HUES48 (cell line): ENCODE data around the gene MMP19.

Experiments
- H3K27ac ChIP-seq: one replicate; pipeline ENCODE4 v1.7.0; 2013; ENCODE audit warnings: low read depth, low read length, inconsistent platforms
- H3K27me3 ChIP-seq: 2 replicates; pipeline ENCODE4 v1.6.1; 2013; ENCODE audit warnings: mild to moderate bottlenecking, low read length; ENCODE audit not compliant: control insufficient read depth, insufficient read depth
- H3K36me3 ChIP-seq: 2 replicates; pipeline ENCODE4 v1.6.1; 2013; ENCODE audit warnings: low read length; ENCODE audit not compliant: control insufficient read depth, insufficient read depth
- H3K4me1 ChIP-seq: 2 replicates; pipeline ENCODE4 v1.6.1; 2013; ENCODE audit warnings: mild to moderate bottlenecking, low read length; ENCODE audit not compliant: control insufficient read depth, insufficient read depth
- H3K4me3 ChIP-seq: 2 replicates; pipeline ENCODE4 v1.5.1; 2013; ENCODE audit warnings: mild to moderate bottlenecking, low read depth, low read length
- H3K9ac ChIP-seq: 2 replicates; pipeline ENCODE4 v1.6.1; 2013; ENCODE audit warnings: mild to moderate bottlenecking, low read depth, low read length, moderate library complexity
- H3K9me3 ChIP-seq: 2 replicates; pipeline ENCODE4 v1.6.1; 2013; ENCODE audit warnings: low read length; ENCODE audit not compliant: control insufficient read depth, insufficient read depth

MMP19 gene

GRCh38 chr12:55861396-55861795, 18.7 kb upstream of the MMP19 start:
- H3K9me3 ChIP-seq = no peaks in the 10 kb centered on the region
- no peak overlapping the region for H3K27ac ChIP-seq
- H3K4me1 ChIP-seq = no peaks in the 10 kb centered on the region
- H3K27me3 ChIP-seq = no peaks in the 10 kb centered on the region
- no peak overlapping the region for H3K4me3 ChIP-seq
- H3K36me3 ChIP-seq = no peaks in the 10 kb centered on the region
- no peak overlapping the region for H3K9ac ChIP-seq

DNA sequence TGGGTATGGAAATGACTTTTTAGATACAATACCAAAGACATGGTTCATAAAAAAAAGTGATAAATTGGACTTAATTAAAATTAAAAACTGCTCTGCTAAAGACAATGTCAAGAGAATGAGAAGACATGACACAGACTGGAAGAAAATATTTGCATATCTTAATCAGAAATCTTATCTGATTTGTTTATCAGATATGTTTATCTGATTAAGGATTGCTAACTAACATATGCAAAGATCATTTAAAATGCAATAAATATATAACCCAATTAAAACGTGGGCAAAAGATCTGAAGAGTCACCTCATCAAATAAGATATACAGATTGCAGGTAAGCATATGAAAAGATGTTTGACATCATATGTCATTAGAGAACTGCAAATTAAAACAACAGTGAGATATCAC, 10.0 kb upstream of the MMP19 start:
- no peaks in the 10 kb centered on the region for H3K27me3 ChIP-seq
- H3K9me3 ChIP-seq = no peaks in the 10 kb centered on the region
- H3K9ac ChIP-seq = no peak overlapping the region
- no peaks in the 10 kb centered on the region for H3K36me3 ChIP-seq
- no peak overlapping the region for H3K27ac ChIP-seq
- H3K4me3 ChIP-seq = no peak overlapping the region
- no peaks in the 10 kb centered on the region for H3K4me1 ChIP-seq

GRCh38 chr12:55850893-55851292, 8.2 kb upstream of the MMP19 start:
- no peaks in the 10 kb centered on the region for H3K27me3 ChIP-seq
- H3K27ac ChIP-seq = no peak overlapping the region
- no peaks in the 10 kb centered on the region for H3K4me1 ChIP-seq
- no peaks in the 10 kb centered on the region for H3K36me3 ChIP-seq
- no peaks in the 10 kb centered on the region for H3K9me3 ChIP-seq
- H3K4me3 ChIP-seq = no peak overlapping the region
- H3K9ac ChIP-seq = no peak overlapping the region

DNA sequence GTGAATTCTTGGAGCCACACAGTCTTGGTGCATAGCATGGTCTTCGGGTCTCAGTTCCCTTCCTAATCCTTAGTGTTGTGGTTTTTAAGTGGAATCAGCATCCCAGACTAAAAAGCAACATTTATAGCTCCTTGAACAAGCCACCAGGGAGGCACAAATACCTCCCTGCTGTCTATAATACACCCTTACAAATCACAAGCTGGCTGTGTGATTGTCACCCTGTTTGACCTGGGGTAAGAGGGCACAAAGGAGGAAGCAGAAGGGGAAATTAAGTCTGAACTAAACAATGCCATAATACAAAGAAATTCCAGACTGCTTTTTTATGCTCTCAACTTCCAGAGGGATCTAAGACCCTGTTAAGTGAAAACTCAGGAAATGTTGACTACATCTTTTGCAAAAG, 7.7 kb upstream of the MMP19 start:
- Histone ChIP-seq H3K9ac (no peak overlapping the region), H3K36me3 (no peaks in the 10 kb centered on the region), H3K4me1 (no peaks in the 10 kb centered on the region), H3K9me3 (no peaks in the 10 kb centered on the region), H3K27me3 (no peaks in the 10 kb centered on the region), H3K4me3 (no peak overlapping the region), H3K27ac (no peak overlapping the region)

- H3K27me3 ChIP-seq = no peaks in the 10 kb centered on the region
- H3K9me3 ChIP-seq = no peaks in the 10 kb centered on the region
- H3K4me3 ChIP-seq = no peak overlapping the region
- H3K27ac ChIP-seq = no peak overlapping the region
- H3K36me3 ChIP-seq = no peaks in the 10 kb centered on the region
- H3K4me1 ChIP-seq = no peaks in the 10 kb centered on the region
- no peak overlapping the region for H3K9ac ChIP-seq
Observed at GRCh38 chr12:55849616-55850343, 7.0 kb upstream of the MMP19 start.

GRCh38 chr12:55847603-55848291, 5.0 kb upstream of the MMP19 start:
- Histone ChIP-seq H3K27me3 (no peaks in the 10 kb centered on the region), H3K27ac (no peak overlapping the region), H3K9me3 (no peaks in the 10 kb centered on the region), H3K36me3 (no peaks in the 10 kb centered on the region), H3K9ac (no peak overlapping the region), H3K4me3 (no peak overlapping the region), H3K4me1 (peaks cover 4% of the 10 kb centered on the region)

GRCh38 chr12:55847033-55847432, 4.3 kb upstream of the MMP19 start:
- Histone ChIP-seq H3K9ac (no peak overlapping the region), H3K36me3 (no peaks in the 10 kb centered on the region), H3K27me3 (no peaks in the 10 kb centered on the region), H3K27ac (no peak overlapping the region), H3K4me1 (peaks cover 9% of the 10 kb centered on the region), H3K4me3 (no peak overlapping the region), H3K9me3 (no peaks in the 10 kb centered on the region)

DNA sequence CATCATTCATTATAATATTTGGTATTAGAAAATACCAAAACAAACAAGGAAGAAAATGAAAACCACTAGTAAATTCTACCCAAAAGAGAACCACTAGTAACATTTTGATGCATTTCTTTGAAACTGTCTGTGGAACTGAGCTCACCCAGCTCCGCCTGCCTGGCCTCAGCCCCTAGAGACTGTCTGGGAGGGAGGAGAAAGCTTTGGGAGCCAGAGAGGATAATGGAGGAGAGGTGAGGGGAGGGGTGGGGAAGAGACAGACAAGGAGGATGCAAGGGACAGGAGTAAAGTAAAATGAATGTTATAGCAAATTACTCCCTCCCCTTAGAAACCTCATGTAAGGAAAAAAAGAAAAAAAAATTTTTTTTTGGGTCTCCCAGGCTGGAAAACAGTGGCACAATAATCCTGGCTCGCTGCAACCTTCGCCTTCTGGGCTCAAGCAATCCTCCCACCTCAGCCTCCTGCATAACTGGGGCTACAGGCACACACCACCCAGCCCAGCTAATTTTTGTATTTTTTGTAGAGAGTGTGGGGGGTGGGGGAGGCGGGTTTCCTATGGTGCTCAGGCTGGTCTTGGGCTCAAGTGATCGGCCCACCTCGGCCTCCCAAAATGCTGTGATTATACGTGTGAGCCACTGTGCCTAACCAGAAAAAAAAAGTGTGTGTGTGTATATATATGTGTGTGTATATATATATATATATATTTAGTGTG, 3.2 kb upstream of the MMP19 start:
- H3K4me1 ChIP-seq = peaks cover 9% of the 10 kb centered on the region
- H3K9ac ChIP-seq = no peak overlapping the region
- H3K27ac ChIP-seq = no peak overlapping the region

DNA sequence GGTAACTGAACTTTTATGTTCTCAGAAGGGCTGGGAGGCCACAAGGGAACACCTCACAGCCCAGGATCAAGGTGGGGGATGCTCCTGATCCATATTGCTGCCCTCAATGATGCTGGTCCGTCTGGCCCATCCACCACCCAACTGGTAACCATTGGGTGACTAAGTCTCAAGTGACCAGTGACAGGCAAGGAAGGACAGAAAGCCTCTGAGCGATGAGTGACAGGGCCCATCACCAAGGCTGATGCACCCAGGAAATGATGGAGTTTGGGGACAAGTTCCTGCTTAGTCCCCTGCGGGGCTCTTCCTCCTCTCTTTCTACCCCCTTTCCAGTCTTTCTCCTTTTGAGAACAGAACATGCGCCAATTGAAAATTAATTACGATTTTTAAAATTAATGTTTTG, 2.6 kb upstream of the MMP19 start:
- peaks cover 9% of the 10 kb centered on the region for H3K4me1 ChIP-seq
- no peaks in the 10 kb centered on the region for H3K27me3 ChIP-seq
- no peak overlapping the region for H3K4me3 ChIP-seq
- H3K9me3 ChIP-seq = no peaks in the 10 kb centered on the region
- H3K9ac ChIP-seq = no peak overlapping the region
- H3K36me3 ChIP-seq = no peaks in the 10 kb centered on the region
- no peak overlapping the region for H3K27ac ChIP-seq

More for the DNA sequence above, 3.2 kb upstream of the MMP19 start:
- no peak overlapping the region for H3K4me3 ChIP-seq
- no peaks in the 10 kb centered on the region for H3K36me3 ChIP-seq
- H3K9me3 ChIP-seq = no peaks in the 10 kb centered on the region
- no peaks in the 10 kb centered on the region for H3K27me3 ChIP-seq

- H3K9ac ChIP-seq = no peak overlapping the region
- H3K36me3 ChIP-seq = no peaks in the 10 kb centered on the region
- no peak overlapping the region for H3K4me3 ChIP-seq
- no peak overlapping the region for H3K27ac ChIP-seq
- H3K27me3 ChIP-seq = no peaks in the 10 kb centered on the region
- H3K9me3 ChIP-seq = no peaks in the 10 kb centered on the region
- peaks cover 9% of the 10 kb centered on the region for H3K4me1 ChIP-seq
Observed at GRCh38 chr12:55844961-55845360, 2.2 kb upstream of the MMP19 start.

DNA sequence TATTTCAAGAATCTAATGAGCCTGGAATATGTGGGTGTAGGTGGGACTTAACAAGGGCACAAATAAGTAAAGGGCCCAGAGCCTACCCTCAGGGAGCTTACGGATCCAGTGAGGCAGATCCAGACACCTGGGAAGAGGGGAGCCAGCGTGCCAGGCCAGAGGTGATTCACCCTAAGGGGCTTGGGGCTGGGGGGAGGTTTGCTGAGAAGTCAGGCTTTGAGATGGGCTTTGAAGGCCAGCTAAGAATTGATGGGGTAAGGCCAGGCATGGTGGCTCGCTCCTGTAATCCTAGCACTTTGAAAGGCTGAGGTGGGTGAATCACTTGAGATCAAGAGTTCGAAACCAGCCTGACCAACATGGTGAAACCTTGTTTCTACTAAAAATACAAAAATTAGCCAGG, 695 bp upstream of the MMP19 start:
- Histone ChIP-seq H3K4me1 (peaks cover 9% of the 10 kb centered on the region), H3K27me3 (no peaks in the 10 kb centered on the region), H3K9me3 (no peaks in the 10 kb centered on the region), H3K27ac (no peak overlapping the region), H3K36me3 (no peaks in the 10 kb centered on the region), H3K9ac (no peak overlapping the region), H3K4me3 (no peak overlapping the region)
